Measurements from ENCODE around the gene ZNF229.
A peak's percentile ranks its signal among the peaks of the same experiment; 100 is the strongest.

DNA sequence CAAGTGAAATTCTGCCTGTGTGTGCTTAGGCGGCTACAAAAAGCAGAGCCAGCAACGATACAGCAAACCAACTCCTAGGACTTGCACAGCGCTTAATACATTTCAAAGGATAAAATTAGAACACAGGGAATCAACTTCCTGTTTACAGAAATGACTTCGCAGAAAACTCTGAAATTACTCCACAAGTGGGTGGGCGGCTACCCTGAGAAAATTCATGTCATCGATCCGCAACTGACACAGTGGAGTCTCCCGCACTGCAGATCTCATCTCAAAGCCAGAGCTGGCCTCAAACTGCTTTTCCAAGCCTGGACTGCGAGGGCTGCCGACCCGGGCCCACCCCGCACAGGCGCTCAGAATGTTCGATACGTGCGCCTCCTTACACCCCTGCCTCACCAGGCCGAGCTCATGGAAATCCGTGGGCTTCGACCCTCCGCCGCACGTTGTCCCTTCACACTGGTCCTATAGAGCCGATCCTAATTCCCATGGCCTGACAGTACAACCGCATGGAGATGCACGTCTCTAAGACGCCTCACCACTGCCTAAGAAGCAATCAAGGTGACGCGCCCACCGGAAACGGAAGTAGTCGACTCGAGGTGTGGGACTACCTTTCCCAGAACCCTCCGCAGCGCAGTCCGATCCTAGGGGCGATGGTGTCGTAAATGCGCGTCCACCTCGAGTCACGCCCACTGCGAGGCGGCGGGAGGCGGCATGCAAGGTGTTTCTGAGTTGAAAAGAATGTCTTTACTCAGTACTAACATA, at the start of gene ZNF229:
- TF ChIP-seq, protein P1, sequence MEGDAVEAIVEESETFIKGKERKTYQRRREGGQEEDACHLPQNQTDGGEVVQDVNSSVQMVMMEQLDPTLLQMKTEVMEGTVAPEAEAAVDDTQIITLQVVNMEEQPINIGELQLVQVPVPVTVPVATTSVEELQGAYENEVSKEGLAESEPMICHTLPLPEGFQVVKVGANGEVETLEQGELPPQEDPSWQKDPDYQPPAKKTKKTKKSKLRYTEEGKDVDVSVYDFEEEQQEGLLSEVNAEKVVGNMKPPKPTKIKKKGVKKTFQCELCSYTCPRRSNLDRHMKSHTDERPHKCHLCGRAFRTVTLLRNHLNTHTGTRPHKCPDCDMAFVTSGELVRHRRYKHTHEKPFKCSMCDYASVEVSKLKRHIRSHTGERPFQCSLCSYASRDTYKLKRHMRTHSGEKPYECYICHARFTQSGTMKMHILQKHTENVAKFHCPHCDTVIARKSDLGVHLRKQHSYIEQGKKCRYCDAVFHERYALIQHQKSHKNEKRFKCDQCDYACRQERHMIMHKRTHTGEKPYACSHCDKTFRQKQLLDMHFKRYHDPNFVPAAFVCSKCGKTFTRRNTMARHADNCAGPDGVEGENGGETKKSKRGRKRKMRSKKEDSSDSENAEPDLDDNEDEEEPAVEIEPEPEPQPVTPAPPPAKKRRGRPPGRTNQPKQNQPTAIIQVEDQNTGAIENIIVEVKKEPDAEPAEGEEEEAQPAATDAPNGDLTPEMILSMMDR (IDR thresholded peaks at IDR 0.05) = no peak
- peak; percentile 22 for TF ChIP-seq POLR2A (IDR thresholded peaks at IDR 0.05)
- peak; percentile 91 for TF ChIP-seq POLR2AphosphoS5 (IDR thresholded peaks at IDR 0.05)
